SU-DHL-6 (cell line): ENCODE measurements around the gene PTRH1.

Experiments used
- H2AFZ ChIP-seq: fragments of 200-600 bp; sonication (generic); 2 replicates; pipeline ENCODE4 v1.6.1; 2014; ENCODE audit warnings: low read depth, mild to moderate bottlenecking, moderate library complexity, mixed read lengths, antibody characterized with exemption, low read length; ENCODE audit not compliant: severe bottlenecking
- H3F3A ChIP-seq: fragments of 200-600 bp; shearing (Covaris generic); 2 replicates; pipeline ENCODE4 v1.6.0; 2016; ENCODE audit warnings: antibody characterized with exemption, mild to moderate bottlenecking; ENCODE audit not compliant: insufficient read depth
- H3K27ac ChIP-seq: fragments of 200-600 bp; sonication (generic); 2 replicates; pipeline ENCODE4 v1.5.1; 2016; ENCODE audit warnings: low read depth, mild to moderate bottlenecking, low read length, moderate library complexity, mixed read lengths
- H3K27me3 ChIP-seq: fragments of 200-600 bp; sonication (generic), shearing (Covaris generic); 2 replicates; pipeline ENCODE4 v1.6.0; 2014; ENCODE audit warnings: mild to moderate bottlenecking, low read length
- H3K36me3 ChIP-seq: fragments of 200-600 bp; sonication (generic); 2 replicates; pipeline ENCODE4 v1.6.1; 2014; ENCODE audit warnings: mild to moderate bottlenecking, low read length, mixed read lengths
- H3K4me2 ChIP-seq: fragments of 300-600, 200-600 bp; shearing (Covaris generic), sonication (generic); 2 replicates; pipeline ENCODE4 v1.6.0; 2014; ENCODE audit warnings: low read length, low read depth, mild to moderate bottlenecking; ENCODE audit not compliant: poor library complexity, severe bottlenecking
- H3K4me3 ChIP-seq: fragments of 200-600 bp; sonication (generic); 2 replicates; pipeline ENCODE4 v1.5.1; 2014; ENCODE audit warnings: antibody characterized with exemption, low read length, mild to moderate bottlenecking, mixed read lengths; ENCODE audit not compliant: insufficient read depth, poor library complexity, severe bottlenecking
- H3K79me2 ChIP-seq: fragments of 200-600 bp; sonication (generic); 2 replicates; pipeline ENCODE4 v1.6.1; 2014; ENCODE audit warnings: mild to moderate bottlenecking, low read length, moderate library complexity; ENCODE audit not compliant: insufficient read depth
- H3K9ac ChIP-seq: fragments of 200-600 bp; sonication (generic); 2 replicates; pipeline ENCODE4 v1.7.0; 2014; ENCODE audit warnings: mild to moderate bottlenecking, low read length
- H3K9me2 ChIP-seq: fragments of 200-600 bp; sonication (generic); replicated peaks from 2 replicates; pipeline ENCODE4 v1.6.1; 2014; ENCODE audit warnings: low read length; ENCODE audit not compliant: insufficient read depth
- H3K9me3 ChIP-seq: fragments of 200-600 bp; sonication (generic); 2 replicates; pipeline ENCODE4 v1.6.1; 2014; ENCODE audit warnings: low read length, mixed read lengths; ENCODE audit not compliant: insufficient read depth
- H4K20me1 ChIP-seq: fragments of 200-600 bp; sonication (generic); 2 replicates; pipeline ENCODE4 v1.6.1; 2014; ENCODE audit warnings: low read depth, mild to moderate bottlenecking, antibody characterized with exemption, low read length, moderate library complexity, mixed read lengths
- EZH2phosphoT487 ChIP-seq: fragments of 200-600 bp; sonication (generic), shearing (Covaris generic); conservative IDR thresholded peaks from 2 replicates; pipeline ENCODE4 v1.6.1; 2018; ENCODE audit warnings: mild to moderate bottlenecking, antibody characterized with exemption, low read length, moderate library complexity, mixed read lengths
- TF ChIP-seq, protein P1 (sequence below): fragments of 200-600 bp; sonication (generic); IDR thresholded peaks from one replicate; pipeline ENCODE4 v1.5.1; 2017; ENCODE audit warnings: antibody characterized with exemption, mild to moderate bottlenecking, low read length, moderate library complexity; ENCODE audit not compliant: insufficient read depth, poor library complexity, severe bottlenecking

PTRH1 gene, protein sequence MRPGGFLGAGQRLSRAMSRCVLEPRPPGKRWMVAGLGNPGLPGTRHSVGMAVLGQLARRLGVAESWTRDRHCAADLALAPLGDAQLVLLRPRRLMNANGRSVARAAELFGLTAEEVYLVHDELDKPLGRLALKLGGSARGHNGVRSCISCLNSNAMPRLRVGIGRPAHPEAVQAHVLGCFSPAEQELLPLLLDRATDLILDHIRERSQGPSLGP

DNA sequence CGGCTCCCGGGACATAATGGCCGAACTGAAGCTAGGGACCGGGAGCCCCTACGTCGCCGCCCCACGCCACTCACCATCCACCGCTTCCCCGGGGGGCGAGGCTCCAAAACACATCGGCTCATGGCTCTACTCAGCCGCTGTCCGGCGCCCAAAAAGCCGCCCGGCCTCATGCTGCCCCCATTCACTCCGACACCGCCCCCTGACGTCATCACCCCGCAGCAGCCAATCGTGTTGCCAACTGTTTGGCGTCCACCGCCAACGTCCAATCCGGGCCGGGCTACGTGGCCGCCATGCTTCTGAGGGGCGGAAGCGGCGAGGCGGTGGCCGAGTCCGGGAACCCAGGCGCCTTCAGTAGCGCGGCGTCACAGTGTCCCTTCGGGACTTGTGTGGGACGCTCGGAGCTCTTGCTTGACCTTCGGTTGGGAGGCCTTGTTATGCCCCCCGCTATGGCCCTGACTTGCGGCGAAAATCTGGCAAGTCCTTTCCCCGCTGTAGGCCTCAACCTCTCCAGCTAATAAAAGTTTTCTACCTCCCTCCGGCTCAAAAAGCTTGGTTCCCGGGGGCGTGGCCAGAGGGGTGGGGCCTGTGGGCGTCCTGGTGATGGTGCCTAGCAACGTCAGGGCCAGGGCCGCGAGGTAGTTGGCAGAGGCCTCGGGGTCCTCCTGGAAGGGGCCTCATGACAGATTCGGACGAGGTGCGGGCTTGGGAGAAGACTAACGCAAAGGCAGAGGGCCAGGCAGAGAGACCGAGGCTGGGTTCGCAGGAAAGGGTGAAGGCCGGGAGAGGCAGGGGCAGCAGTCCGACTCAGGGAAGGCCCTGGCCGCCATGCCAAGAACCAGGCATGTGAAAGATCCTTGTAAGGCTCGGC, at the start of gene PTRH1, which contains the start of gene TTC16:
Gene PTRH1, minus strand, starts transcription at position 194 of the 868 bp plus-strand sequence. Its CDS starts 24 bp downstream, at position 170.
Gene TTC16, plus strand, starts transcription at position 610 of the 868 bp plus-strand sequence. Its CDS starts 67 bp downstream, at position 677.
- Histone ChIP-seq H3K9ac (peak within 1 kb of the TSS; percentile 64), H3K9me3 (no peaks in the 10 kb centered on the region), H3K79me2 (no peaks in the 10 kb centered on the region), H3K36me3 (no peaks in the 10 kb centered on the region), H3K9me2 (no peaks in the 10 kb centered on the region), H3K4me3 (peak within 1 kb of the TSS; percentile 68), H3K4me2 (peak within 1 kb of the TSS; percentile 86), H2AFZ (peak within 1 kb of the TSS; percentile 95), H3F3A (no peaks in the 10 kb centered on the region), H3K27me3 (no peaks in the 10 kb centered on the region), H4K20me1 (no peaks in the 10 kb centered on the region), H3K27ac (no peak within 1 kb of the TSS)
- TF ChIP-seq, protein P1, sequence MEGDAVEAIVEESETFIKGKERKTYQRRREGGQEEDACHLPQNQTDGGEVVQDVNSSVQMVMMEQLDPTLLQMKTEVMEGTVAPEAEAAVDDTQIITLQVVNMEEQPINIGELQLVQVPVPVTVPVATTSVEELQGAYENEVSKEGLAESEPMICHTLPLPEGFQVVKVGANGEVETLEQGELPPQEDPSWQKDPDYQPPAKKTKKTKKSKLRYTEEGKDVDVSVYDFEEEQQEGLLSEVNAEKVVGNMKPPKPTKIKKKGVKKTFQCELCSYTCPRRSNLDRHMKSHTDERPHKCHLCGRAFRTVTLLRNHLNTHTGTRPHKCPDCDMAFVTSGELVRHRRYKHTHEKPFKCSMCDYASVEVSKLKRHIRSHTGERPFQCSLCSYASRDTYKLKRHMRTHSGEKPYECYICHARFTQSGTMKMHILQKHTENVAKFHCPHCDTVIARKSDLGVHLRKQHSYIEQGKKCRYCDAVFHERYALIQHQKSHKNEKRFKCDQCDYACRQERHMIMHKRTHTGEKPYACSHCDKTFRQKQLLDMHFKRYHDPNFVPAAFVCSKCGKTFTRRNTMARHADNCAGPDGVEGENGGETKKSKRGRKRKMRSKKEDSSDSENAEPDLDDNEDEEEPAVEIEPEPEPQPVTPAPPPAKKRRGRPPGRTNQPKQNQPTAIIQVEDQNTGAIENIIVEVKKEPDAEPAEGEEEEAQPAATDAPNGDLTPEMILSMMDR: no peak
- no peak for TF ChIP-seq EZH2phosphoT487

- Histone ChIP-seq H3K4me3 (no peak overlapping the region), H3K9me3 (no peaks in the 10 kb centered on the region), H3K4me2 (no peak overlapping the region), H3F3A (no peaks in the 10 kb centered on the region), H4K20me1 (no peaks in the 10 kb centered on the region), H3K9ac (no peak overlapping the region), H3K27ac (no peak overlapping the region), H3K27me3 (no peaks in the 10 kb centered on the region), H2AFZ (no peak overlapping the region), H3K36me3 (no peaks in the 10 kb centered on the region), H3K79me2 (no peaks in the 10 kb centered on the region), H3K9me2 (no peaks in the 10 kb centered on the region)
- TF ChIP-seq, protein P1: no peak
- no peak for TF ChIP-seq EZH2phosphoT487
Observed at GRCh38 chr9:127763918-127764384, 48.5 kb upstream of the PTRH1 start.

GRCh38 chr9:127762111-127762676, 46.7 kb upstream of the PTRH1 start:
- Histone ChIP-seq H3K4me2 (no peak overlapping the region), H3K9ac (no peak overlapping the region), H3K79me2 (no peaks in the 10 kb centered on the region)

More at GRCh38 chr9:127762111-127762676, 46.7 kb upstream of the PTRH1 start:
- no peak overlapping the region for H3K4me3 ChIP-seq
- H2AFZ ChIP-seq: no peak overlapping the region
- H3K27ac ChIP-seq: no peak overlapping the region
- no peaks in the 10 kb centered on the region for H3F3A ChIP-seq
- no peaks in the 10 kb centered on the region for H3K36me3 ChIP-seq
- TF ChIP-seq, protein P1: no peak
- no peaks in the 10 kb centered on the region for H4K20me1 ChIP-seq
- H3K9me3 ChIP-seq: no peaks in the 10 kb centered on the region
- H3K27me3 ChIP-seq: no peaks in the 10 kb centered on the region
- no peaks in the 10 kb centered on the region for H3K9me2 ChIP-seq
